GM10248 (cell line): ENCODE measurements around the gene NDUFB4.
A peak's percentile ranks its signal among the peaks of the same experiment; 100 is the strongest.

Experiments
- CTCF ChIA-PET: fragments of 300-600 bp; sonication (Branson Sonifier 250); formaldehyde crosslinking; extraction: SDS; loops from one replicate; lab custom pipeline; 2021; ENCODE audit warnings: antibody characterized with exemption; lab: Yijun Ruan, JAX
- POLR2A ChIA-PET: fragments of 350-650 bp; sonication (Branson Sonifier 250); formaldehyde crosslinking; extraction: SDS; loops from one replicate; lab custom pipeline; 2020; ENCODE audit warnings: antibody characterized with exemption; lab: Yijun Ruan, JAX
- DNase-seq: peaks from one replicate; pipeline ENCODE4 v3.0.0; 2012; ENCODE audit errors: extremely low spot score
- CTCF ChIP-seq: IDR thresholded peaks from 2 replicates; pipeline ENCODE4 v1.5.1; 2012; ENCODE audit warnings: mild to moderate bottlenecking, low read depth; ENCODE audit errors: extremely low read depth, missing control alignments, control extremely low read depth

The NDUFB4 gene

GRCh38 chr3:120572027-120572426 is 24.1 kb upstream of the NDUFB4 start:
- ChIA-PET POLR2A (no interaction called here), CTCF (no interaction called here)
- no peak for TF ChIP-seq CTCF
- DNase-seq: no peak

GRCh38 chr3:120587332-120587975 is 8.7 kb upstream of the NDUFB4 start:
- ChIA-PET CTCF (interaction anchor here (1.3 kb wide), 1 partner anchor 22 kb away, joined by 3 read pairs; no protein-coding TSS in a partner anchor), POLR2A (no interaction called here)
- DNase-seq: no peak
- no peak for TF ChIP-seq CTCF

GRCh38 chr3:120595788-120596115 is 384 bp upstream of the NDUFB4 start:
- DNase-seq: no peak
- no peak for TF ChIP-seq CTCF
- ChIA-PET POLR2A (interaction anchor here (0.9 to 1.0 kb wide), 2 partner anchors 30 to 146 kb away, joined by 3 to 6 read pairs; partner anchors contain the start of genes GTF2E1 and RABL3), CTCF (interaction anchor here (0.7 to 3.2 kb wide), 13 partner anchors 9 to 200 kb away, joined by 3 to 20 read pairs (median 4); partner anchors contain the start of gene GTF2E1)

GRCh38 chr3:120596853-120597223 is 702 bp downstream of the NDUFB4 start:
- TF ChIP-seq CTCF: no peak
- no peak for DNase-seq
- ChIA-PET CTCF (interaction anchor here (1.3 to 3.2 kb wide), 4 partner anchors 29 to 199 kb away, joined by 5 to 20 read pairs (median 12); no protein-coding TSS in a partner anchor), POLR2A (no interaction called here)

- TF ChIP-seq CTCF: no peak
- DNase-seq: peak; percentile 37
- ChIA-PET POLR2A (no interaction called here), CTCF (interaction anchor here (1.1 to 3.2 kb wide), 6 partner anchors 30 to 198 kb away, joined by 3 to 20 read pairs (median 6); no protein-coding TSS in a partner anchor)
These were observed 1.4 kb downstream of the NDUFB4 start for GRCh38 chr3:120597445-120598049.

GRCh38 chr3:120599211-120599610 is 3.1 kb downstream of the NDUFB4 start:
- ChIA-PET POLR2A (no interaction called here), CTCF (interaction anchor here (1.4 kb wide), 1 partner anchor 47 kb away, joined by 3 read pairs; no protein-coding TSS in a partner anchor)
- no peak for DNase-seq
- TF ChIP-seq CTCF: no peak
